22Rv1 (cell line): ENCODE results near the gene MRPS24.
"Not testable (repeated sequence)": the region's sequence is repeated elsewhere in the genome, so short reads cannot be mapped to it uniquely, and the experiment has no call there.

Experiments used
- H3K27ac ChIP-seq: fragments of 450-650 bp; 2 replicates; pipeline ENCODE4 v1.5.1; 2017
- CTCF ChIP-seq: fragments of 450-650 bp; IDR thresholded peaks from 2 replicates; pipeline ENCODE4 v1.5.1; 2017; ENCODE audit warnings: mild to moderate bottlenecking
- ZFX ChIP-seq: fragments of 450-650 bp; IDR thresholded peaks from 2 replicates; pipeline ENCODE4 v1.6.1; 2017; ENCODE audit warnings: antibody characterized with exemption, borderline replicate concordance

Gene MRPS24

GRCh38 chr7:43904533-43905208 lies 35.4 kb upstream of the MRPS24 start:
- TF ChIP-seq CTCF (no peak), ZFX (no peak)
- no peak overlapping the region for H3K27ac ChIP-seq

- H3K27ac ChIP-seq: no peak overlapping the region
- no peak for TF ChIP-seq CTCF
- no peak for TF ChIP-seq ZFX
Measured at GRCh38 chr7:43902542-43903054, 33.3 kb upstream of the MRPS24 start.

- H3K27ac ChIP-seq: not testable (repeated sequence)
Measured at GRCh38 chr7:43898571-43898970, 29.3 kb upstream of the MRPS24 start.

GRCh38 chr7:43895847-43896415 lies 26.6 kb upstream of the MRPS24 start:
- H3K27ac ChIP-seq: no peak overlapping the region
- TF ChIP-seq CTCF (no peak), ZFX (no peak)

GRCh38 chr7:43891069-43891955 lies 22.0 kb upstream of the MRPS24 start:
- TF ChIP-seq ZFX (no peak), CTCF (no peak)
- H3K27ac ChIP-seq: no peak overlapping the region

GRCh38 chr7:43890468-43890867 lies 21.2 kb upstream of the MRPS24 start:
- TF ChIP-seq ZFX (no peak), CTCF (no peak)
- no peak overlapping the region for H3K27ac ChIP-seq

- no peak overlapping the region for H3K27ac ChIP-seq
- TF ChIP-seq CTCF (no peak), ZFX (no peak)
Measured at GRCh38 chr7:43888993-43889945, 20.0 kb upstream of the MRPS24 start.
